ENCODE results near the gene TBX2.
"Not testable (repeated sequence)": the region's sequence is repeated elsewhere in the genome, so short reads cannot be mapped to it uniquely, and the experiment has no call there.

Gene TBX2

DNA sequence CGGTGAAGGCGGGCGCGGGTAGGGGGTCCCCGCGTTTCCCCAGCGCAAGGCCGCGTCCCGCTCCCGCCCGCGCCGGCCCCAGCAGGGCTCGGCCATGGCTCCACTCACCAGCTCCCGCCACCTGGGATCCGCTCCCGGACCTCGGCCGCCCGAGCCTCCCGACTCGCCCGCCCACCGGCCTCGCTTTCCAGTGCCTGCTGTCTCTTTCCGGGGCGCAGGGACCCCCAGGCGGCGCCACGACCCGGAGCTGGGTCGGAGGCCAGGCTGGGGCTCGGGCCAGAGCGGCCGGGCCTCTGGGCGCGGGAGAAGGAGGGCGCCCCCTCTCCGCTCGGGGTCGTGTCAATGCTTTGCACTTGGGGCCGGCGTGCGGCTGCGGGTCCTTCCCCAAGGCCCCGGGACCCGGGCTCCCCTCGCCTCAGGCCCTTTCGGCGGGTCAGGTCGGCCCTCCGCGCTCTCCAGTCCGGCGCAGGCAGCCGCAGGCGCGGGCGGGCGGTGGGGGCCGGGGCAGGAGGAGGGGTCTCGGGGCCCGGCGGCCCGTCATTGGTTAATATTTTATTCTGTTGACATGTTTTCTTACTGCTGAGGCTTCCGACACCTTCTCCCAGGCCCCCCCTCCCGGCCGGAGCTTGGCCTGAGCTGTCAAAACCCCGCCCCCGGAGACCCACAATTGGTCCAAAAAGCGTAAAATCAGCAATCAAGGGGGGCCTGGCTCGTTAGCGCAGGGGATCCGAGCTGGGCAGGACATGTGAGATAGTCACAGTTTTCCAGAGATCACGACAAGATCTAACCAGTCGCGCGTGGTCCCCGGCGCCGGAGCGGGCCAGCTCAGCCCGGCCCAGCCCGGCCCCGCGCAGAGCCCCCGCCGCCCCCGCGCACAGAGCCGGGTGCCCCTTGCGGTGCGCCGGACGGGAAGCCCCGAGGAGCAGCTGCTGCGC lies at the start of gene TBX2:
Gene TBX2, plus strand, starts transcription at position 713 of the 935 bp plus-strand sequence. CDS start 334 bp downstream, outside the sequence.
- no peak for DNase-seq

DNA sequence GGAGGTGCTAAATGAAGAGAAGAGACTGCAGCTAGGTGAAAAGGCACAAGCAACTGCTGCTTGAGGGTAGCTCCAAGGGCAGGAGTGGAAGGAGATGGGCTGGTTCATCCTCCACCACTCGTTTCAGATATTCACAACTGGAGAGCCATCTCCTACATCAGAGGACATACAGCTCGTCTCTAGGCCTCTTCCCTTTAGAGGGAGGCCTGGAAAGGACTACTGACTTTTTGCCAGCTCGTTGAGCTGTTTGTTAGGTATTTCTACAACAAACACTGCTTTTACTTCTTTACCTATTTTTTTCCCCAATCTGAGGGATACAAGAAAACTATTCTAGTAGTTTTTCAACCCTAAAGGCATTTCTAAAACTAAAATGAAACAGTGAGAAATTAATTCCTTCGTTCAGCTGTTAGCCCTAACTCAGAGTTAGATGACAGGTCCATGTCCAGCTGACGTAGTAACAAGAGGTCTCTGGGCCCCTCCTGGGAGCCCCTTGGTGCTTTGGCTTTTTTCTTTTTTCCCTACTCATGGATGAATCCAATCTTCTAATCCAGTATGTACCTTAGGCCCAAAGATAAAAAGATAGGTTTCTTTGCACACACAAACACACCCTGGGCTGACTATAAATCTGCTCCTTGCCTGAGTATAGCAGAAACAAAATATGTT lies 47.8 kb upstream of the TBX2 start:
- no peak for DNase-seq

DNA sequence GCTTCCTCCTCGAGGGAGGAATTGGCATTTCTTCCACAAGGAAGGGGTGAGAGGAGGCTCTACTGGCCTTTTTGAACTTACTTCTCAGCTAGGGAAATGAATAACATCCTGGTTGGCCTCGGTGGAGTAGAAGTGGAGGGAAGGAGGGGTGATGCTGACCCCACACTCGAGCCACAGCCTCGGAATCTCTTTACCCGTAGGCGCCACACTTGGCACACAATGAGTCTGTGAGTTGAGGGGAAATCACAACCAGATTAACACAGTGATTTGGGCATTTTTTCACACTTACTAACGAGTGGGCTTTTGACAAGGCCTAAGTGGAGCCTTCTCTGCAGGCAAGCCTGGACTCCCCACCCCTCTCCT lies 47.3 kb upstream of the TBX2 start:
- DNase-seq = no peak

DNA sequence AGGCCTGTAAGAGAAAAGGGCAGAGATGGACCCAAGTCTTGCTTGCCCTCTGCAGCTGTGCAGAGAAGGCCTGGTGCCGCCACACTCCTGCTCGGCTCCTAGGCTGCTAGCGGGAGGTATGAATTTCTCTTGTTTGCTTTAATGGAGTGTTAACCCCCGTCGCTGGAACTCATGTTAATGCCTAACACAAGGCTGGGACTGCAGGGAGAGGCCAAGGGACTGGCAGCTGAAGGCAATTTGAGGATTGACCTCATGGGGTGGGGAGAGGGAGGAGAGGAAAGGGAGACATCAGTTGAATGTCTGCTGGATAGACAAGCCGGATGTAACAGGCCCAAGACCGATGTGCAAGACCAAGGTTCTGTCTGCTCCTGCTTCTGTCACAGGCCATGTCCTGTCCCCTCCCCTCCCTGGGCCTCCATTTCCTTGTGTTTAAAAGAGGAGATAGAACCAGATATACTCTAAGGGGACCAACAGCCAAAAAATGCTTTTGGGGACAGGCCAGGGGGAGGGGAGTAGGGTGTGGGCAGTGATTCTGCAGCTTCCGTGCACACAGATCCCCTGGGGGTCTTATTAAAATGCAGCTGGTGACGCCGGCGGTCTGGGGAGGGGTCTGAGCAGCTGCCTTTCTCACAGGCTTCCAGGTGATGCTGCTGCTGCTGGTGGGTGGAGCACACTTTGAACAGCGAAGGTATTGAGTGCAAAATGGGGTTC lies 46.7 kb upstream of the TBX2 start:
- no peak for DNase-seq

- no peak for DNase-seq
Observed at GRCh38 chr17:61353615-61354014, 46.0 kb upstream of the TBX2 start.

DNA sequence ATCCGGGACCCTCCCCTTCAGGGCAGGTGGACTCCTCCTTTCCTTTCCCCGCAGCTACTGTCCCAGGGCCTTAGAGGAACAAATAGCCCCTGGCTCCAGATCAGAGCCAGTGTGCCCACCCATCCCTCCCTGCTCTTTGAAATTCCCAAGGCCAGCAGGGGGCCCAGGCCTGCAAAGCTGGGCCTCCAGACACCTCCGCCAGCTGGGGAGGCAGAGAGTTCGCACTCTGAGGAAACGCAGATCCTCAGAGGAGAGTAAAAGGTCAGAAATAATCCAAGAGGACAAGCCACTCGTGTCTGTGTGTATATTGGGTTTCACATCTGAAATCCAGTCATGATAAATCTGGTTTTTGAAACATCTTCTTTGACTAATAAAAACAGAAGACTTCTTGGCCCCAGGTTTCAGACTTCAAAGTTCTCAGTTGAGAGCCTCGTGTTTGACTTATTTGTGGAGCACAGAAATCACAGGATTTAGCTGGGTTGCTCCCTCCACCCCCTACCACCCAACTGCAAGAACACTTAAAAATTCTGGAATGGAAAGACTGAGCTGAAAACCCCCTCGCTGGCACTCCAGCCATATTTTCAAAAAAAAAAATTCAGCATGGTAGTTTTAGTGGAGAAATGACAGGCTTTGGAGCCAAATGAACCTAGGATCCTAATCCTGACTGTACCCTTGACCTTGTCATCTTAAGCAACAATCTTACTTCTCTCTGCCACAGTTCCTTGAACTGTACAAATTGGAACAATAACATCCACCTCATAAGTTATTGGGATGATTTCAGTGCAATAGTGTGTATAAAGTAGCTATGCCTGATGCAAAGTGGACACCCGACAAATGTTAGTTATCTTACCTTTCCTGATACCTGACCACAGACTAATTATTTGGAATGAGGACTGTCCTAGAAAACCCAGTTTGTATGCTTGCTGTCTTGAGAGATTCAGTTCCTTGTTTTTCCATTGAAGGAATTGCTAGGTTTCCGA lies 44.5 kb upstream of the TBX2 start:
- DNase-seq = no peak

- DNase-seq = not testable (repeated sequence)
Observed at GRCh38 chr17:61357061-61357460, 42.6 kb upstream of the TBX2 start.

DNA sequence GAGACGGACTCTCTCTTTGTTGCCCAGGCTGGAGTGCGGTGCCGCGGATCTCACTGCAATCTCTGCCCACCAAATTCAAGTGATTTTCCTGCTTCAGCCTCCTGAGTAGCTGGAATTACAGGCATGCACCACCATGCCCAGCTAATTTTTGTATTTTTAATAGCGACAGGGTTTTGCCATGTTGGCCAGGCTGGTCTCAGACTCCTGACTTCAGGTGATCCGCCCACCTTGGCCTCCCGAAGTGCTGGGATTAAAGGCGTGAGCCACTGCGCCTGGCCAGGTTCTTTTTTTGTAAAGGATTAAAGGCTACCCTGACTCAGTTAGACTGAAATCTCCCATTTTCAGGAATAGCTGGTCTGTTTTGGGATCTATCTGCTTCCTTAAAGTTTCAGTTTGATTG lies 40.1 kb upstream of the TBX2 start:
- not testable (repeated sequence) for DNase-seq

DNA sequence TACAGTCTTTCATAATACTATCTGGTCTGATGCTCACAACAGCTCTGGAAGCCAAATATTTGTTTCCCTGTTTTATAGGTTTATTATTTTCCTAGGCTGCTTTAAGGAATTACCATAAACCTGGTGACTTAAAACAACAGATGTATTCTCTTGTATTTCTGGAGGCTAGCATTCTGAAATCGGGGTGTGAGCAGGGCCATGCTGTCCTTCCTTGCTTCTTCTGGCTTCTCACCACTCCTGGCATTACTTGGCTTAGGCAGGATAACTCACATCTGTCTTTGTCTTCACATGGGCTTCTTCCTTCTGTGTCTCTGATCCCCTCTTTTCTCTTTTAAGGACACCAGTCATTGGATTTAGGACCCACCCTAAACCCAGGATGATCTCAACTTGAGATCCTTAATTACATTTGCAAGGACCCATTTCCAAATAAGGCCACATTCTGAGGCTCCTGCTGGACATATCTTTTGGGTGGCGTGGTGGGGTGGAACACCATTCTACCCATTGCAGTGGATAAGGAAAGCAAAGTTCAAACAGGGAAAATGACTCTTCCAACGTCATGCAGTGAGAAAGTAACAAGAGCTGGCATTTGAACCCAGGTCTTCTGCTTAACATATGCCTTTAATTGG lies 39.2 kb upstream of the TBX2 start:
- no peak for DNase-seq

DNA sequence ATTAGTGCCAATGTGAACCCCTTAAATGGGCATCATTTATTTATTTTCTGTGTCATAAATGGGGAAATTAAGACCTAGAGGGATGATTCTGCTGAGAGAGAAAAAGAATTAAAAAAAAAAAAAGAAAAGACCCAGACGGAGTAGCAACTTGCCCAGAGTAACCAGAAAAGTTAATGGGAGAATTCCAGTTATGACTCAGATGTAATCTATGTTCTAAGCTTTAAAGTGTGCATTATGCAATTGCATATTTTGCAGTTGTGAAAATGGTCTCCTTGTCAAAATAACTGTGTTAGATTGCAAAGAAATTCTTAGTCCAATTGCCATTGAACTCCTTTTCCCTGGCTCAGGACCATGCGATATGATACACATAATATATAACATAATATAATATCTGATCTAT lies 38.6 kb upstream of the TBX2 start:
- DNase-seq = peak; percentile 15

GRCh38 chr17:61362396-61362795 lies 37.2 kb upstream of the TBX2 start:
- no peak for DNase-seq

DNA sequence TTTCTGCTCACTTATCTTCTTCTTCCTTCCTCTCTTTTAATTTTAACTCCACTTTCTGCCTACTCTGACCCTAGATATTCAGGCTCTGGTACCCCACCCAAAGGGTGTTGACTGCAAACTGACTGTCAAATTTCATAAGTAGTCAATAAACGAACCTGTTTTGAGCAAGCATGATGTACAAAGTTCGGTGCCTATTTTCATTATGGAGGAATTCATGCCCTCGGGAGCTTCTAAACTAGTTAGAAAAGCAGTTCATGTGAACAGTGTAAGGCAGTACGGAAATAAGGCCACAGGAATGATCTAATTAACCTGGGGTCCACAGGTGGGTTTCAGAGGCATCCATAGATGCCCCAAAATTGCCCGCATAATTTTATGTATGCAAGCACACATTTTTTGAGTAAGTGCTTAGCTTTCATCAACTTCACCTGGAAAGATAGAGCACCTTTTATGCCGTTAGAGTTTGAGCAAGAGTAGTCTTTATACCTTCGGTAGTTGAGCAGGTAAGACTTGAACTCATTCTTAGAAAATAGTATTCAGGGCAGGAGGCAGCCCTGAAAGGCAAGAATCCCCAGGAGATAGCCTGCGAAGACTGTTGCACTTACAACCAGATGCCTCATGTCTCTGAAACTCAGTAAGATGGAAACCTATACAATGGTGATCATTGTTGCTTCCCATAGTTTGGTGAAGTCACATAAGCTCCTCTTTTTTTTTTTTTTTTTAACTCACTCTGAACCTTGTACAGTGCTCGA lies 36.6 kb upstream of the TBX2 start:
- no peak for DNase-seq

- no peak for DNase-seq
Observed at GRCh38 chr17:61363601-61364462, 35.8 kb upstream of the TBX2 start.

GRCh38 chr17:61364463-61364846 lies 35.2 kb upstream of the TBX2 start:
- DNase-seq = no peak

DNA sequence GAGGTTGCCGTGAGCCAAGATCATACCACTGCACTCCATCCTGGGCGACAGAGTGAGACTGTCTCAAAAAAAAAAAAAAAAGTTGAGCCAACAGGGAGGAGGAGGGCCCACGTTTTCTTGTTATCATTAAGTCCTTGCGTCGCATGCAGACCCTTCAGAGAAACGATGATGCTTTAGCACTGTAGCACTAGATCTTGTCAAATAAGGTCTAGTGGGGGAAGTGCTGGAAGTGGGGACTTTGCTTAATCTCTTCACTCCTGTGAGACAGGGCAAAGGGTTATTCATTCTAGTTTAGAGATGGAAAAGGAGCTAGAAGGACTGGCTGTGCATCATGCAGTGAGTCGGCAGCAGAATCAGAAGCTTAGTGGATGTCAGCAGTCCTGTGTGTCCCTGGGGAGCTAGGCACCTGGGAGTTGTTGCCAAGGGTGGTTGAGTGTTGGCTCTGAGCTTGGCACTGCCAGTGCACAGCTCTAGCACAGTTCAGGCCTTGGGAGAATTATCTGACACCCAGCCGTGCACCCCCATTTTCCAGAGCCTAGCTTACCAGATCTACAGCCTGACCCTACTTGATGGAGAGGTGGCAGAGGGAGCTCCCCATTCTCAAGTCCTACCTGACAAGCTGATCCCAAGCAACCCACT lies 33.4 kb upstream of the TBX2 start:
- DNase-seq = no peak

DNA sequence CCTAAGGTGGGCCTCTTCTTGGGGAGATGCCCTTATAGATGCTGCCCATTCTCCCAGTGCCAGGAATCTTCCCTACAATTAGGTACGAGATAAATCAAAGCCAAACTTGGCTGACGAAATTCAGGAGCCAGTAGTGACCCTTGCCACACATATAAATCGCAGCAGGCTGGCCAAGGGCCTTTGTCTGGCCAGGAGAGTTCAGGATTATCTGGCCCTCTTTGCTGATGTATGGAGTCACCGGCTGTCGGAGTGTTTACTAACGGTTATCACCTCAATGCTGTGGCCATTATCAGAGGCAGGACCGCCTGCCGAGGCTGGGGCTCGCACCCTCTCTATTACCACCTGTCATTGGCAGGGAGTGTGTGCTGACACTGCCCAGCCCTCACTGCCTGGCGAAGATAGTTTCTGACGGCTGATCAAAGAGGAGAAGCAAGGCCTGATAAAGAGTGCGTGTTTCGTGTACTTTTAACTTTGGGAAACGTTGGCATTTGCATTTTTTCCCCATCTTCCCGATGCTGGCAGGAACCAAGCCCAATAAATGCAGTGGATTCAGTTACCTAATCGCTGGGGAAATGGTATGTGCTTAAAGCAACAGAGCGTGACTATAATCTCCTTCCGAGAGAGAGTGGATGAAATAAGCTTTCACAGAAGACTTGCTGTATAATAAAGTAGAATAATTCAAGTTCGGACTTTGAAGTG lies 32.8 kb upstream of the TBX2 start:
- no peak for DNase-seq

DNA sequence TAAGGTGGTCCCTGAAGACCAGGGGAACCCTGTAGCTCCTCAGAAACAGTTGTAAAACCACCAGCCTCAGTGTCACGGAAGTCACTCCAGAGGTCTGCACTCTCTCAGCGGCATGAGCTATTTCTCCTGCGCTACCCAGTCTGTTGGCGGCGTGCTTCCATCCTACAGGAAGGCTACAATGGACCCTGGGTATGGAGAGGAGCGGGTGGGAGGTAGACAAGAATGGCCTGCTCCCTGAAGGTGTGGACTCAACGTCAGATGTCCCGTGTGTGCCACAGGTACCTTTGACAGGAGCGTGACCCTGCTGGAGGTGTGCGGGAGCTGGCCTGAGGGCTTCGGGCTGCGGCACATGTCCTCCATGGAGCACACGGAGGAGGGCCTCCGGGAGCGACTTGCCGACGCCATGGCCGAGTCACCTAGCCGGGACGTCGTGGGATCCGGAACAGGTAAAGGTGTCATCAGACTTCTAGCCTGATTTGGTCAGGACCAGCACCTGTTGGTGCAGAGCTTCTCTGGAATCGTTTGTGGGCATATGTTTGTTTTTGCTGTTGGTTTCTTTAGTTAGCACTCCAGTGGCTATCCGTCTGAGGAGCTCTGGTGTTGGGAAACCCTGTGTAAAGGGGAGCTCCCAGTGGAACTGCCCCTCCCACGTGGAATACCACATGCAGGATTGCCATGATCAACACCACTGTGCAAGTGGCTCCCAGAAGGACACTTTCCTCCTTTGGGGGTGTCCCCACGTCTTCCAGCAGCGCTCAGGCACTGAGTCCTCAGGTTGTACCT lies 31.4 kb upstream of the TBX2 start:
- no peak for DNase-seq

DNA sequence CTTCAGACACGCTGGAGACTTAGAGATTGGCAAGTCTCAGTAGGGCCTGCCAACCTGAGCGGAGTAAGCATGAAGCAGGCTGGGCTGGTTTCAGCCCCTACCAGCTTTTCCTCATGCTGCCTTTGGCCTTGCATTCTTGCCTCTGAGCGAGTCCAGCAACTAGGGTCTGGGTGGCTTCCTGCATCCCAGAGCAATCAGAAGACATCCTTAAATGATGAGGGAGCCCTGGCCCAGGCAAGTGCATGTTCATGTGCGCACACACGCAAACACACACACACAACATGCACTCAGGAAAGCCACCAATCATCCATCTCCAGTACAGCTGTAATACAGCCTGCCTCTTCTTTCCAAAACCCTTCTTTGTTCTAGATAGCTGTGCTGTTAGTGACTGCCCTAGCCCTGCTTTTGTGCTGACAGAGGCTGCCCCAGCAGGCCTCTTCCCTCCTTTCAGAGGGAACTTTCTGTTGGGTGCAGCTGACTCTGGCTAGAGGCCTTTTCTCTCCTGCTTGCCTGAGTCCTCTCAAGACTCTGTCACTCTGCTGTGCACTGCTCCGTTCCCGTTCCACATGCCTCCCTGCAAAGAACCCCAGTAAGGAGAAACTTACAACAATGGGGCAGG lies 30.7 kb upstream of the TBX2 start:
- DNase-seq = no peak
